ENCODE data around the gene GSTM1.
"Not testable (repeated sequence)": the region's sequence is repeated elsewhere in the genome, so short reads cannot be mapped to it uniquely, and the experiment has no call there.

The GSTM1 gene

DNA sequence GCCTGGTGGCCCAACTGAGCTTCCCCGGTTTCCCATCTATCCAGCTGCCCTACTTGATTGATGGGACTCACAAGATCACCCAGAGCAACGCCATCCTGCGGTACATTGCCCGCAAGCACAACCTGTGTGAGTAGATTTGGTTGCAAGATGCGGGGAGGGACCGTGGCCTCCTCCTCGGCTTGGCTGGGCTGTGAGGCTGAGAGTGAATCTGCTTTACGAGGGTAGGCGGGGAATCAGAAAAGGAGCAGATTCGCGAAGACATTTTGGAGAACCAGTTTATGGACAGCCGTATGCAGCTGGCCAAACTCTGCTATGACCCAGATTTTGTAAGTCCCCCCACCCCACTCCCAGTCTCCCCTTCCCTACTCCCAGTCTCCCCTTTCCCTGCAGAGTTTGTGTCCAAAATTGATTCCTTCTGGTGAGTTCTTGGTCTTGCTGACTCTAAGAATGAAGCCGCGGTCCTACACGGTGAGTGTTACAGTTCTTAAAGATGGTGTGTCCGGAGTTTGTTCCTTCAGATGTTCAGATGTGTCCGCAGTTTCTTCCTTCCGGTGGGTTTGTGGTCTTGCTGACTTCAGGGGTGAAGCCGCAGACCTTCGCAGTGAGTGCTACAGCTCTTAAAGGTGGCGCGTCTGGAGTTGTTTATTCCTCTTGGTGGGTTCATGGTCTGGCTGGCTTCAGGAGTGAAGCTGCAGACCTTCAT is 18.2 kb upstream of the GSTM1 start:
- peaks cover 32% of the 10 kb centered on the region for H3K36me3 Mint-ChIP-seq (ENCODE audit: low read depth)
- no peaks in the 10 kb centered on the region for H3K9me3 Mint-ChIP-seq
- DNase-seq: no peak
- TF ChIP-seq, protein P1, sequence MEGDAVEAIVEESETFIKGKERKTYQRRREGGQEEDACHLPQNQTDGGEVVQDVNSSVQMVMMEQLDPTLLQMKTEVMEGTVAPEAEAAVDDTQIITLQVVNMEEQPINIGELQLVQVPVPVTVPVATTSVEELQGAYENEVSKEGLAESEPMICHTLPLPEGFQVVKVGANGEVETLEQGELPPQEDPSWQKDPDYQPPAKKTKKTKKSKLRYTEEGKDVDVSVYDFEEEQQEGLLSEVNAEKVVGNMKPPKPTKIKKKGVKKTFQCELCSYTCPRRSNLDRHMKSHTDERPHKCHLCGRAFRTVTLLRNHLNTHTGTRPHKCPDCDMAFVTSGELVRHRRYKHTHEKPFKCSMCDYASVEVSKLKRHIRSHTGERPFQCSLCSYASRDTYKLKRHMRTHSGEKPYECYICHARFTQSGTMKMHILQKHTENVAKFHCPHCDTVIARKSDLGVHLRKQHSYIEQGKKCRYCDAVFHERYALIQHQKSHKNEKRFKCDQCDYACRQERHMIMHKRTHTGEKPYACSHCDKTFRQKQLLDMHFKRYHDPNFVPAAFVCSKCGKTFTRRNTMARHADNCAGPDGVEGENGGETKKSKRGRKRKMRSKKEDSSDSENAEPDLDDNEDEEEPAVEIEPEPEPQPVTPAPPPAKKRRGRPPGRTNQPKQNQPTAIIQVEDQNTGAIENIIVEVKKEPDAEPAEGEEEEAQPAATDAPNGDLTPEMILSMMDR (IDR thresholded peaks at IDR 0.05): no peak
- peaks cover 30% of the 10 kb centered on the region for H3K4me1 Mint-ChIP-seq
- H3K27ac Mint-ChIP-seq: peak overlapping the region; percentile 40
- H3K4me3 Mint-ChIP-seq: peak overlapping the region; percentile 70
- peaks cover 4% of the 10 kb centered on the region for H3K27me3 Mint-ChIP-seq (ENCODE audit: low read depth, poor library complexity)

DNA sequence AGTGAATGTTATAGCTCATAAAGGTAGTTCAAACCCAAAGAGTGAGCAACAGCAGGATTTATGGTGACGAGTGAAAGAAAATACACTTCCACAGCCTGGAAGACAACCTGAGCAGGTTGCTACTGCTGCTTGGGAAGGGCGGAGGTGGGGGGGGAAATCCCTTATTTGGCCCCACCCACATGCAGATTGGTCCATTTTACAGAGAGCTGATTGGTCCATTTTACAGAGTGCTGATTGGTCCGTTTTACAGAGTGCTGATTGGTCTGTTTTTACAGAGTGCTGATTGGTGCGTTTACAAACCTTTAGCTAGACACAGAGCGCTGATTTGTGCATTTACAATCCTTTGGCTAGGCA is 17.7 kb upstream of the GSTM1 start:
- not testable (repeated sequence) for H3K9me3 Mint-ChIP-seq; DNase-seq; H3K27me3 Mint-ChIP-seq (ENCODE audit: low read depth, poor library complexity)
- peak overlapping the region; percentile 70 for H3K4me3 Mint-ChIP-seq
- peak overlapping the region; percentile 40 for H3K27ac Mint-ChIP-seq
- peaks cover 32% of the 10 kb centered on the region for H3K36me3 Mint-ChIP-seq (ENCODE audit: low read depth)
- H3K4me1 Mint-ChIP-seq: peaks cover 25% of the 10 kb centered on the region

DNA sequence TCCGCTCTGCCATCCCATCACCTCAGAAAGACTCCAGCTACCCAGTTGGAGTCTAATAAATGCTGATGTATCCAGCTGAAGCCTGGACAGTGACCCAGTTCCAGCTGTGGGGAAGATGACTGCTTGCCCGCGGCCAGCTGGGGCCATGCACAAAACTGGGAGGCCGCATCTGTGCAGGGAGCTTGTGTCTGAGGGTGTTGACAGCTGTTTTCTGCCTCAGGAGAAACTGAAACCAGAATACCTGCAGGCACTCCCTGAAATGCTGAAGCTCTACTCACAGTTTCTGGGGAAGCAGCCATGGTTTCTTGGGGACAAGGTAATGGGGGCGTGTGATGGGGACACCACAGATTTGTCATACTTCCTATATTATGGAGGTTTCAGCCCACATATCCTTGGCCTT is 16.6 kb upstream of the GSTM1 start:
- peaks cover 4% of the 10 kb centered on the region for H3K27me3 Mint-ChIP-seq (ENCODE audit: low read depth, poor library complexity)
- H3K27ac Mint-ChIP-seq: no peak overlapping the region
- TF ChIP-seq, protein P1 (IDR thresholded peaks at IDR 0.05): no peak
- H3K4me1 Mint-ChIP-seq: peaks cover 18% of the 10 kb centered on the region
- H3K4me3 Mint-ChIP-seq: no peak overlapping the region
- H3K36me3 Mint-ChIP-seq (ENCODE audit: low read depth): peaks cover 32% of the 10 kb centered on the region
- no peak for DNase-seq
- no peaks in the 10 kb centered on the region for H3K9me3 Mint-ChIP-seq

DNA sequence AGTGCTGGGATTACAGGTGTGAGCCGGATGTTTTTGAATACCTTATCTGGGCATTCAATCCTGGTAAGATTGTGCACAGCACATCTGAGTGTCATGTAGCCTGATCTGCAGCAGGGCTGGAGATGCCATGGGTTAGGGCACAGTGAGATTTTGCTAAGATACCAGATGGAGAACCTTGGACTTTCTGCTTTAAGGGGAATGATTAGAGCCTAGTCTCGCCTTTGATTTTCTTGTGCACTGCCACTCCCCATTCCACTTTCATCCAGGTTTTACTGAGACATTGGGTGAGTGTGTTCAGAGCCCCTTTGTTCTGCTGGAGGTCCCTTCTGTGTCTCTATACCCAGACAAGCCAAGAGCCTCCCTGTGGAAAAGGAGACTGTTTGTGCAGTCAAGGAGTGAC is 13.8 kb upstream of the GSTM1 start:
- H3K36me3 Mint-ChIP-seq (ENCODE audit: low read depth): peaks cover 36% of the 10 kb centered on the region
- not testable (repeated sequence) for DNase-seq; H3K4me1 Mint-ChIP-seq; H3K9me3 Mint-ChIP-seq; H3K27ac Mint-ChIP-seq; H3K4me3 Mint-ChIP-seq; H3K27me3 Mint-ChIP-seq (ENCODE audit: low read depth, poor library complexity)

DNA sequence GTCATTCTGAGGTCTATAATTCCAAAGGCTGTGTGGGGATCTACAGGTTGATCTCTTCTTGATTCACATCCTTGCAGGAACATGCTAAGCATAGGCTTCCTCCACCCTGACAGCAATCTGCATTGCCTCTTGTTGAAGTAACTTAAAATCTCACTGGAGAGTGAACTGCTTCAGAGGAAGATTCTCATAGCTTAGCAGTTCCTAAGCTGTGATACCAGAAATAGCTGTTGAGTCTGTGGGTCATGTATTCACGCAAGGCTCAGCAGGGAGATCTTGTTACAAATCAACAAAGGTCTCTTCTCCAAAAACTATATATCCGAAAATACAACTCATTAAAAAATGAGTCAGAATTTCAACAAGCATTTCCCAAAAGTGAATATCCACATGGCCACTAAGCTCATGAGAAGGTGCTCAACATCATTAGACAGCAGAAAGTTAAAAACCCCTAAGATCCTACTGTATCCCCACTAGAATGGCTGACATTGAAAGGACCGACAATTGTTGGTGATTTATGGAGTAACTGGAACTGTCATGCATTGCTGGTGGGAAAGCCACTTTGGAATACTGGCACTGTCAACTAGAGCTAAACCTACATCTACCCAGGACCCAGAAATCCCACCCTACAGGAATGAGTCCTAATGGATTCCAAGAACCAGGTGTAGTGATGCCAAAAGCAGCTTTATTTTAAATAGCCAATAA is 10.8 kb upstream of the GSTM1 start:
- H3K4me3 Mint-ChIP-seq; H3K27me3 Mint-ChIP-seq (ENCODE audit: low read depth, poor library complexity); H3K9me3 Mint-ChIP-seq; H3K4me1 Mint-ChIP-seq; DNase-seq; H3K27ac Mint-ChIP-seq: not testable (repeated sequence)
- H3K36me3 Mint-ChIP-seq (ENCODE audit: low read depth): peaks cover 16% of the 10 kb centered on the region

DNA sequence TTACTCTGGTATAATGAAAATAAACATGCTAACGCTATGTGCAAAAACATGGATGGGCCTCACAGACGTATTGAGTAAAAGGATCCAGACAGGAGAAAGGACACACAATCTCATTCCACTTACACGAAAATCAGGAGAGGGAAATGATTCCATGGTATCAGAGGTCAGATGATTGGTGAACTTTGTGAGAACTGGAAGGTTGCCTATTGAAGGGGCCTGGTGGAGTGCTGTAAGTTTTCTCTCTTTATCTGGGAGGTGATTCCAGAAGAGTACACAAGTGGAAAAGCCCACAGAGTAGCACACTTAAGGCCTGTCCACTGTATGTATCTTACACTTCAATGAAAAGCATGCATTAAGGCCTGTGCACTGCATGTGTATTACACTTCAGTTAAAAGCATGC is 10.2 kb upstream of the GSTM1 start:
- H3K27me3 Mint-ChIP-seq (ENCODE audit: low read depth, poor library complexity): no peaks in the 10 kb centered on the region
- no peak for DNase-seq
- H3K9me3 Mint-ChIP-seq: no peaks in the 10 kb centered on the region
- H3K36me3 Mint-ChIP-seq (ENCODE audit: low read depth): peaks cover 12% of the 10 kb centered on the region
- TF ChIP-seq, protein P1 (IDR thresholded peaks at IDR 0.05): no peak
- no peaks in the 10 kb centered on the region for H3K4me1 Mint-ChIP-seq
- H3K4me3 Mint-ChIP-seq: no peak overlapping the region
- H3K27ac Mint-ChIP-seq: no peak overlapping the region

DNA sequence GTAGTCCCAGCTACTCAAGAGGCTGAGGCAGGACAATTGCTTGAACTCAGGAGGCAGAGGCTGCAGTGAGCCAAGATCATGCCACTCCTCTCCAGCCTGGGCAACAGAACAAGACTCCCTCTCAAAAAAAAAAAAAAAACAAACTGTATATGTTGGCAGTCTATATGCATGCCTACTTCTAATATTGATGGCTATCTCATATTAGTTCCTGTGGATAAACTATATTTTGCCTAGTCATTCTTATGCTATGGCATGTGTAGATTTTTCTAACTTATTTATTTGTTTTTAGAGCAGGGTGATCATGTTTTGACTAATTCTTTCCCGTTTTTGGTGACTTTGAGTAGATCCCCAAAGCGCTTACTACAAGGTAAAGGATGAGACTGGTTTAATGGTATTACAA is 9.0 kb upstream of the GSTM1 start:
- not testable (repeated sequence) for DNase-seq; H3K4me1 Mint-ChIP-seq; H3K36me3 Mint-ChIP-seq (ENCODE audit: low read depth)

DNA sequence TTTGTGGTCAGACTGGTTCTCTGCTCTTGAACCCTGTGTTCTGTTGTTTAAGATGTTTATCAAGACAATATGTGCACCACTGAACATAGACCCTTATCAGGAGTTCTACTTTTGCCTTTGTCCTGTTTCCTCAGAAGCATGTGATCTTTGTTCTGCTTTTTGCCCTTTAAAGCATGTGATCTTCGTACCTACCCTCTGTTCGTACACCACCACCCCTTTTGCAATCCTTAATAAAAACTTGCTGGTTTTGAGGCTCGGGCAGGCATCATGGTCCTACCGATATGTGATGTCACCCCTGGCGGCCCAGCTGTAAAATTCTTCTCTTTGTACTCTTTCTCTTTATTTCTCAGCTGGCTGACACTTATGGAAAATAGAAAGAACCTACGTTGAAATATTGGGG is 2.8 kb upstream of the GSTM1 start:
- not testable (repeated sequence) for H3K4me1 Mint-ChIP-seq; H3K9me3 Mint-ChIP-seq; H3K27me3 Mint-ChIP-seq (ENCODE audit: low read depth, poor library complexity); DNase-seq; H3K27ac Mint-ChIP-seq; H3K36me3 Mint-ChIP-seq (ENCODE audit: low read depth); H3K4me3 Mint-ChIP-seq

More for the DNA sequence above, 9.0 kb upstream of the GSTM1 start:
- H3K27ac Mint-ChIP-seq; H3K9me3 Mint-ChIP-seq; H3K4me3 Mint-ChIP-seq; H3K27me3 Mint-ChIP-seq (ENCODE audit: low read depth, poor library complexity): not testable (repeated sequence)

DNA sequence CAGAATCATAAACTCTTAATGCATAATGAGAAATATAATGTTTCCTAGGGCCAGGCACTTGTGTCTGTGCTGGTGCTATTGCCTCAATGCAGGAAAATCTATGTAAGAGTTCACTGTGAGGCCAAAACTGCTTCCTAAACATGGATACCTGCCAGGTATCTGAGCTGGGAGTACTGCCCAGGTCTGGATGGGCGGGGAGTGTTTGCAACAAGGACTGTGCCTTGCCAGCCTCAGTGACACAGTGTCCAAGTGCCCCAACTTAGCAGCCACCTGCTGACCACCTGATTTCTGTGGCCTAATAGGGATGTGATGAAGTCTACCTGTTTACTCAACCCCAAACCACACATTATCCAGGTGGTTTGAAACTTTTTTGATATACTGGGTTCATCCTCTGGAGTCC is 2.2 kb upstream of the GSTM1 start:
- not testable (repeated sequence) for H3K27ac Mint-ChIP-seq; H3K27me3 Mint-ChIP-seq (ENCODE audit: low read depth, poor library complexity); H3K36me3 Mint-ChIP-seq (ENCODE audit: low read depth); H3K4me3 Mint-ChIP-seq; DNase-seq; H3K4me1 Mint-ChIP-seq; H3K9me3 Mint-ChIP-seq

DNA sequence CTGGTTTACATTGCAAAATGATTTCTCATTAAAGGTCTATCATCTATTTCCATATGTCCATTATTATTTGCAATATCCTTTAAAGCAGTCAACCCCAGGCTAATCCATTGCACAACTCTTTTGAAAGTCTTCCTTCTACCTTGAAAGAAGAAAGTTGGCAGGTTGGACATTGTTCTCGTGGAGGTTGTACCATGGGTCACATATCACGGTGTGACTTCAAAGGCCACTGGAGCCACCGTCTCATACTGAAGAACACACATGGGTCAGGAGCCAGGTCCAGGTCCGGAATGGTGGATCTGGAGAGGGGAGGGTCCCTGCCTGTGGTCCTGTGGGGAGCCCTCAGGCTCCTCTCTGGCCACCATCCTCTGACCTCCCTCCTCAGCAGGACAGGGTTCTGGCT is 1.7 kb upstream of the GSTM1 start:
- H3K9me3 Mint-ChIP-seq; H3K27me3 Mint-ChIP-seq (ENCODE audit: low read depth, poor library complexity); H3K4me3 Mint-ChIP-seq; H3K4me1 Mint-ChIP-seq; DNase-seq; H3K27ac Mint-ChIP-seq; H3K36me3 Mint-ChIP-seq (ENCODE audit: low read depth): not testable (repeated sequence)

DNA sequence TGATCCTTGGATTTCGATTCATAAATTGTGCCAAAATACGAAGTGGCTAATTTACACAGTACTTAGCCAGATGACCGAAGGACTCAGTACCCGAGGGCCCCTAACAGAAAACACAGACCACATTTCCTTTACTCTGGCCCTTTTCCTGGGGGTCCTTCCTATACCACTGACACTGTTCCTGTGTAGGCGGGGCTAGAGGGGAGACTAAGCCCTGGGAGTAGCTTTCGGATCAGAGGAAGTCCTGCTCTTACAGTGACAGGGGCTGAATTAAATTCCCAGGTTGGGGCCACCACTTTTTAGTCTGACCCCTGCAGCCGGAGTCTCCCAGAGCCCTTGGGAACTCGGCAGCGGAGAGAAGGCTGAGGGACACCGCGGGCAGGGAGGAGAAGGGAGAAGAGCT is 508 bp upstream of the GSTM1 start:
- H3K4me1 Mint-ChIP-seq; H3K36me3 Mint-ChIP-seq (ENCODE audit: low read depth); H3K27me3 Mint-ChIP-seq (ENCODE audit: low read depth, poor library complexity); DNase-seq; H3K27ac Mint-ChIP-seq; H3K9me3 Mint-ChIP-seq: not testable (repeated sequence)
- peak overlapping the region; percentile 81 for H3K4me3 Mint-ChIP-seq
